GOT3 (cell line): ENCODE data around the gene FANCF.
A peak's percentile ranks its signal among the peaks of the same experiment; 100 is the strongest.
"Not testable (repeated sequence)": the region's sequence is repeated elsewhere in the genome, so short reads cannot be mapped to it uniquely, and the experiment has no call there.

Source experiments
- DNase-seq: peaks from one replicate; lab custom pipeline; 2025; ENCODE audit warnings: mixed read lengths; lab: John Stamatoyannopoulos, UW

FANCF gene, protein sequence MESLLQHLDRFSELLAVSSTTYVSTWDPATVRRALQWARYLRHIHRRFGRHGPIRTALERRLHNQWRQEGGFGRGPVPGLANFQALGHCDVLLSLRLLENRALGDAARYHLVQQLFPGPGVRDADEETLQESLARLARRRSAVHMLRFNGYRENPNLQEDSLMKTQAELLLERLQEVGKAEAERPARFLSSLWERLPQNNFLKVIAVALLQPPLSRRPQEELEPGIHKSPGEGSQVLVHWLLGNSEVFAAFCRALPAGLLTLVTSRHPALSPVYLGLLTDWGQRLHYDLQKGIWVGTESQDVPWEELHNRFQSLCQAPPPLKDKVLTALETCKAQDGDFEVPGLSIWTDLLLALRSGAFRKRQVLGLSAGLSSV

GRCh38 chr11:22625448-22626287 lies at the start of gene FANCF:
Gene FANCF, minus strand, starts transcription at chr11:22625823. Its CDS starts 13 bp downstream, at chr11:22625810.
- DNase-seq, result peak; percentile 14

DNA sequence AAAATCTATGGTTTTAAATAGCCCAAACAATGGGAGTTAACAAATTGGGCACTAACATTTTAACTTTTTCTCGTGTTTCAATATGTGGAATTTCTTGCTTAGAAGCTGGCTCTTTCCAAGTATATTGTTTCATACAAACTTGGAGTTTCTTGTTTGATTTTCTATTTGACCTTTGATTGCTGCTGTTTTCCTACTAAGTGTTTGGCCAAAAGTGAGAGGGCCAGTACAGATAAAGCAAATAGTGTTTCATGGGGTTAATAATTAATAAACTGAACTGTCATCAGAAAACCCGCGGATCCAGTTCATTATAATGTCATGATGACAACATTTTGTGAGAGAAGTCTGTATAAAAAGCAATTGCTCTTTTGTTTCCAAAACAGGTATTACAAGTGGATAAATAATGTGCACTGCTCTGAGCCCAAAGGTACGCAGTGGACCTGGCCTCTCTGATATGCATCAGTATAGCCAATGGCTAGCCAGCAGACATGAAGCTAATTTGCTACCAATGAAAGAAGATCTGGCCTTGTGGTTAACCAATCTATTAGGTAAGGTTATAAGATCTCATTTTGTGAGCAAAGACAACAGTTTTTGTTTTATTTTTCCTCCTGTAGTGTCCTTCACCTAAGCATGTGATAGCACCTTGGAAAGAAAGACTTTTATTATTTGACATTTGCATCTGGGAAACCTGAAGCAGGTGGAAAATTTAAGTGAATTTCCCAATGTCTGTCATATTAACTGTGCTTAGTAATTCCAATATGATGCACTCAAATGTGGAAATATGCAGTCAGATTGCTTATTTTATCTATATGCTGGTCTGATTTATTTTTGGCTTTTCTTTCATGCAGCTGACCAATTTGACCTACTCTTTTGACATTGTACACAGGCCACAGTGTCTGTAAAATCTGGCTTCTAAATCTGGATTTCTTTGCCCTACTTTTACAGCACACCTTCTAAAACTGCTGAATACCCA lies 49.1 kb upstream of the FANCF start:
- no peak for DNase-seq

GRCh38 chr11:22671751-22672150 lies 46.1 kb upstream of the FANCF start:
- DNase-seq, result no peak

DNA sequence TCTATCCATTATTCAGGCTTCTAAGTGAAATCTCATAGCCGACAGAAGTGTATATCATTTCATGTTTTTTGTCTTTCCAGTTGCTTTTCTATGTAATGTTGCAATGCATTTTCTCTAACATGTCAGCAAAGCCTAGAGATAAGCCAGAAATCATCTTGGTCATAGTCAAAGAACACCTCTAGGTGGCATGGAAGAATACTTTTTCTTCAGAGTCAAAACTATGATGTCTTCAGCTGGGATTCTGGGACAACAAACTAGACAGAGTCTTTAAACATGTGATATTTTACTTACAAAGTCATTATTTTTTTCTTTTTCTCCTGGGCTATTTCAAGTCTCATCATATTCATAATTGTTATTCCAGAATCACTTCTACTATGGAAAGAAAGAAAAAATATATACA lies 45.2 kb upstream of the FANCF start:
- no peak for DNase-seq

- DNase-seq, result no peak
These were observed 43.7 kb upstream of the FANCF start for GRCh38 chr11:22669368-22669767.

GRCh38 chr11:22668005-22668796 lies 42.6 kb upstream of the FANCF start:
- no peak for DNase-seq

DNA sequence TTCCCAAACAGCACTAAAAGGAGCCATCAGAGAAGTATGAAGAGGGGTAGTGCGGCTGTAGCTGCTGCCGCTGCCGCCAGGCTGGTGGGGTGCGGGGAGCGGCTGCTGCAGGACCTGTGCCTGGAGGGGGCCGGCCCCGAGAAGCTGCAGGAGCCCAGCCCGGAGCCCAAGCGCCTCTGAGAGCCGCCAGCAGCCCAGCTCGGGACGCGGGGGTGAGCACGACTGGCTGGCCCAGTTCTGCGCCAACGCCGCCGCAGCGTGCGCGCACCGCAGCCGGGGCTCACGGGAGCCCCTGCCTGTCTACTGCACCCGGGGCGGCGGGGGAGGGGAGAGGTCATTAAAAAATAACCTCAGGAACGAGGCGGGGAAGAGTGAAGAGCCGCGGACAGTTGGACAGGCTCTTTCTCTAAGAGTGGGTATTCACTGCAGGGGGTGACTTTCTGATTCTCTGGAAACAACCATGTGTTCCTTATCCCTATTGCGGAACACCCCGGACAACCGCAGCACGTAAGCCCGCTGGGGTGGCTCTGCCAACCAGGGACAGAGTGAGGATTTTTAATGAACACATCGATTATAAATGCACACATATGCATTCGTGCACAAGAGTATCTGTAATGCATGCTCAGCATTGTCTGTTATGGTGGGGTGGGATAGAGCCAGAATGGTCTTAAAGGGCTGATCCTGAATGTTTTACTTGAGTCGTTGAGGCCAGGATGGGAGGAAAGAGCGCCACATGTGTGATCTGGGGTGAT lies 41.2 kb upstream of the FANCF start:
- DNase-seq, result no peak

DNA sequence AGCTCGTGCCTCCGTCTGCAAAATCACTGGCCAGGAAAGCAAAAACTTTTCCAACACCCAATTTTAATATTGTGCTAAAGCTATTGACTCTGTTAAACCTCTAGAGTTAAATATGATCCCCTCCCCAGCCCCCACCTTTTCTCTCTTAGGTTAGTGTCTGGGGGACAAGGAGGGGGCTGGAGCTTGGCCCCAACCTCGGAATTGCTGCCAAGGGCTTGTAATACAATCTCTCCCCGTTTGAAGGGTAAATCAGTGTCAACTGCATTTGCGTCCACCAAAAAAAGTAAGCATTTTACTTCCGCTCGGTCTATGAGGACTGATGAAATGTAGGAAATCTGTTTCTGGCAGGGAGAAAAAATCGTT lies 40.7 kb upstream of the FANCF start, which contains the start of gene GAS2:
GAS2 (plus strand) TSS at position 287 of the 363 bp plus-strand sequence. CDS start 8,259 bp downstream, outside the sequence.
- DNase-seq, result no peak

DNA sequence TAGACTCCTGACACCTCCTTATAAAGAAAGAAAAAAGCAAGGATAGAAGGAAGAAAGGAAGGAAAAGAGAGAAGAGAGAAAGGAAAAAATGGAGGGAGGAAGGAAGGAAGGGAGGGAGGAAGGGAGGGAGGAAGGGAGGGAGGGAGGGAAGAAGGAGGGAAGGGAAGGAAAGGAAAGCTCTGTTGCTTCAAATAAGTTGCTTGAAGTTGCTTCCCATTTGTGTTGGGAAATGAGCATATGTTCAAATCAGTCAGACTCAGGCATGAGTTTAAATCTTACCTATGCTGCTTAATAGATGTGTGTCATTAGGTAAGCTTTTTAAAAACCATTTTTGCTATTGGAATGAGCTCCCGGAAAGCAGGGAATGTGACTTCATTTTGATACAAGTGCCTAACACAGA lies 34.2 kb upstream of the FANCF start:
- no peak for DNase-seq

DNA sequence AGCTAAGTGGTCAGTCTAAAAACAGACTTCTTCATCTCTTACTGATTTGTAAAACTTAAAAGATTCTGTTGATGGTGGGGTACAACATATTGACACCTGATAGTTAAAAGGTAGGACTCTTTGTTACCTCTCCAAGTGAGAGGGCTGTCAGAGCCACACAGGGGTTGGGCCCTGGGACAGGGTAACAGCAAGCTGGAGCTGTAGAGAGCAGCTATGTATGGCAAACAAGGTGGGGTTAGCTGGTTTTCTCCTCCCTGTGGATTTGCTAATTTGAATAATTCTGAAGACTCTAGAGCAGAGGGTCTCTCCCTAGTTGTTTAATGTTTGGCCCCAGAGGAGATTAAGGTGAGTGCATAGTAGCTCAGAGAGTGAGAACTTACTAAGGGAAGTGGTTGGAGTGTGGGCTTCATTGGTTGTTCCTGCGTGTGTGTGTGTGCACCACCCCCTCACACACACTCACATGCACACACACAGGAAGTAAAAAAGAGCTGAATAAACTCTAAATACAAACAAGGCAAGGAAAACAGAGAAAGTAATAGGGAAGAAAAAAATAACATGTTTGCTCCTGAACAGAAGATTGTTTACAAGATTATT lies 31.6 kb upstream of the FANCF start:
- DNase-seq, result no peak

- DNase-seq, result no peak
These were observed 30.5 kb upstream of the FANCF start for GRCh38 chr11:22656130-22656529.

DNA sequence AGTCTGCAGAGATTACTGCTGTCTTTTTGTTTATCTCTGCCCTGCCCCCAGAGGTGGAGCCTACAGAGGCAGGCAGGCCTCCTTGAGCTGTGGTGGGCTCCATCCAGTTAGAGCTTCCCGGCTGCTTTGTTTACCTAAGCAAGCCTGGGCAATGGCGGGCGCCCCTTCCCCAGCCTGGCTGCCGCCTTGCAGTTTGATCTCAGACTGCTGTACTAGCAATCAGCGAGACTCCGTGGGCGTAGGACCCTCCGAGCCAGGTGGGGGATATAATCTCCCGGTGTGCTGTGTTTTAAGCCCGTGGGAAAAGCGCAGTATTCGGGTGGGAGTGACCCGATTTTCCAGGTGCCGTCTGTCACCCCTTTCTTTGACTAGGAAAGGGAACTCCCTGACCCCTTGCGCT lies 26.7 kb upstream of the FANCF start:
- not testable (repeated sequence) for DNase-seq

GRCh38 chr11:22641559-22641958 lies 15.9 kb upstream of the FANCF start:
- DNase-seq, result no peak

DNA sequence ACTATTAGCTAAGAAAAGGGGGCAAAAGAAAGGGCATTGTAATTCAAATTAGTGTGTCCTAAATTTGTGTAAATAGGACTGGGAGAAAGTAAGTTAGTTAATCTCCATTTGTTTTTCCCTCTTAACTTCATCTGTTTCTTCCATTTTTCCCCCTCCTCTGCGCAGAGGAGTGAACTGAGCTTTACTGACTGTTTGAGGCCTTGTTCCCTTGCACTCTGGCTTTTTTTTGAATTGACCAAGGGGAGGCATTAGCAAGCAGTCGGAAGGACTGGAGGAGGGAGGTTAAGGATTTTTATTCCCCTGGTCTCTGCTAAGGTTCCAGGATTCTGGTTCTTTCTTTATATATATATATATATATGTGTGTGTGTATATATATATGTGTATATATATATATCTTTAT lies 15.2 kb upstream of the FANCF start:
- DNase-seq, result no peak

DNA sequence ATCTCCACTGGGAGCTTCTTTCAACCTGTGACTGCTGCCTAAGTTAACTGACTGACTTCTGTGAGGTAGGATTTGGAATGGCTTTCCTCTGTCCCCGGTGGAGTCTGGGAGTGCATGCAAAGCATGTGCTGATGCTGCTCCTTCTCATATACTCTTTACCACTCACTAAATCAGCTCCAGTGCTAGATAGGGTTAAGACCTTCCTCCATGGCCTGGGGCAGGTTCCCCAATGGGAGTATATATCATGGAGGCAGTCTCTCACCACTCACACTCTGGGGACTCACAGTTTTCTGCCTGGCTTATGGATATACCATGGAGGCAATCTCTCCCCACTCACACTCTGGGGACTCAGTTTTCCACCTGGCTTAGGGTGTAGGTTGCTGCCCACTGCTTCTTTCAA lies 10.1 kb upstream of the FANCF start:
- DNase-seq, result no peak

DNA sequence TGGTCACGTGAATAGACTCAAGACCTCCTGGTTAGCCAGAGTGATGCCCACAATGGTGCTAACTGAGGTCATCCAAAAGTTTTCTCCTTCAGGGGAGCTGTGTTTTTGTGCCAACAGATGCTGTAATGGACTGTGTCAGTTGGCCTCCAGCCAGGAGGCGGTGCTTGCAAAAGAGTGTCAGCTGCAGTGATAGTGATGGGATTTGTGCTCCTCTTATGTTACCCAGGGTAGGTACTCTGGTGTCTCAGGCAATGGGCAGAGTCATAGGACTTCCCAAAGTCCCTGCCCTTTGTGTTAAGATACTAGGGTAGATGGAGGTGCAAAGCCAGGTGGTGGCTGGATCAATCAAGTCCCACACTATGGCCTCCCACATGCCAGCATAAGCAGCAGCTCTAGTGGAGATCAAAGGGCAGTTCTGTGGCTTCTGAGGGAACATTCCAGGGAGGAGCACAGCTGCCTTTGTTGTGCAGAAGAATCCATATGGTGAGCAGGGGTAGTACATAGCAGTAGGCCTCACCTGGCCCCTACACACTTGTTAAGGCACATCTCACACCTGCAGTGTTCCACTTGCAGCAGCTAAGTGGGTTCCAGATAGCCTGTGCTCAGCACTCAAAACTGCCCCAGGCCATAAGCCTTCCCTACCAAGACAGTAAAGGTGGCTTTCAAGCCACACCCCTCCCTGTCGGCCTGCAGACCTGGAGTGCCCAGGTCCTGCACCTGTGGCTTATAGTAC lies 9.4 kb upstream of the FANCF start:
- no peak for DNase-seq

- DNase-seq, result no peak
These were observed 7.8 kb upstream of the FANCF start for GRCh38 chr11:22633354-22633902.

GRCh38 chr11:22627421-22627820 lies 1.8 kb upstream of the FANCF start:
- no peak for DNase-seq
